GM18519 (cell line): ENCODE results near the gene NAPEPLD.
"Not testable (repeated sequence)": the region's sequence is repeated elsewhere in the genome, so short reads cannot be mapped to it uniquely, and the experiment has no call there.

Experiments
- ATAC-seq: cut with Tn5 transposase; IDR thresholded peaks from one replicate; pipeline ENCODE4 v1.9.1; 2021; ENCODE audit warnings: mild to moderate bottlenecking, moderate library complexity; ENCODE audit not compliant: unreplicated experiment, low FRiP score

NAPEPLD gene

GRCh38 chr7:103148994-103149807, at the start of gene NAPEPLD:
Gene NAPEPLD, minus strand, starts transcription at chr7:103149099. Its CDS starts 20,323 bp downstream, at chr7:103128776.
- ATAC-seq = peak; percentile 83

- not testable (repeated sequence) for ATAC-seq
Measured at GRCh38 chr7:103198079-103198478, 49.2 kb upstream of the NAPEPLD start.

GRCh38 chr7:103195364-103195763, 46.5 kb upstream of the NAPEPLD start:
- ATAC-seq = not testable (repeated sequence)

- ATAC-seq = not testable (repeated sequence)
Measured at GRCh38 chr7:103172415-103173146, 23.7 kb upstream of the NAPEPLD start.

DNA sequence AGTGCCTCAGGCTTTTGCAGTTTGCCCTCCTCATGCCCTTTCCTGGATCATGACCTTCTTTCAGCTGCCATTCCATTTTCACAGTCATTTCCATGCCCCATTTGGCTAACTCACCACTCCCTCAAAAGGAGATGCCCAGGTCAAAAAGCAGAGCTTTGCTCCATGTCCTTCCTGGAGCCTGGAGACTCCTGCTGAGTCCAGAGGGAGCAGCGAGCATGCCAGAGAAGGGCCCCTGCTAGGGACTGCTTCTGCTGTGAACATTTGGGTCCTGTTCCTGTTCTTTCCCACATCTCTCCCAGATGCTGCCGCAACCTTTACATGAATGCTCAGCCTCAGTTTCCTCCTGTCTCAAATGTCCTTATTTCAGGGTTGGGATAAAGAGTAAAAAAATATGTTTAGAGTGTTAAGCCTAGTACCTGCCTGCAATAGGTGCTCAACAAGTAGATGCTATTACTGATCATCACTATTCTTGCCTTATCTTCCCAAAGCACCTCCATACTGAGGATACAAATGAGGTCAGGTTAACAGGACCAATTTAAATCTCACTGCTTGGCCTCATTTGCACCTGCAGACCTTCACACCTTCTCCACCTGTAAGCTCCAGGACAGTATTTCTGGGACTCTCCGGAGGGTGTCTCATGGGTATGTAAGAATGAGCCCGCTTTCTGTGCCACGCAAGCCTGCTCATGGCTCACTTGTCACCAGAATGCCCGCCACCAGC, 23.0 kb upstream of the NAPEPLD start:
- ATAC-seq = not testable (repeated sequence)

DNA sequence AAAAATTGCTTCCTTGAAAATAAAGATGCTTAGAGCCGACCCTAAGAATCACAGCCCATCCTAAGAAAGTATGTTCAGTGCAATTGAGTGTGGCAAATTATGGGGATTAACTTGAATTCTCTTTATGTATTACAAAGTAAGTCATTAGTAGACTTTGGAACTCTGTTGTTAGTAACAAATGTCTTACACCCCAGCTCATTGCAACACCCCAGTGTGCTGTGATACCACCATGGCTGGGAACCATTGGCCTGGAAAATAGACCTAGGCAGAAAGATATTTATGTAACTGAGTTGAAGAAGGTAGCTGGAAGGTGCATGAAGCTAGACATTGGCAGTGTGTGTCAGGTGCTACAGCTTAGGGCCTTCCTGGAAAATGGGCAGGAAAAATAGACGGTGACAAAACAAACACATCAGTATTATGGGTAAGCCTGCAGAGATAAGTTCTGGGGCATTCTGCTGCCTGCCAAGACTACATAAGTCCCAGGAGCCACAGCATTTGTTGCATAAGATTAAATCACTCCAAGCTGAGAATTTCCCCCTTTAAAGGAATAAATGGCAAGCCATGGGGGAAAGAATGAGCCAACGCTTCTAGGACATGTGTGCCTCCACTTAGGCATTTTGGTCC, 18.1 kb upstream of the NAPEPLD start:
- not testable (repeated sequence) for ATAC-seq

GRCh38 chr7:103163087-103163825, 14.4 kb upstream of the NAPEPLD start:
- not testable (repeated sequence) for ATAC-seq

- ATAC-seq = not testable (repeated sequence)
Measured at GRCh38 chr7:103162641-103163040, 13.7 kb upstream of the NAPEPLD start.

- ATAC-seq = not testable (repeated sequence)
Measured at GRCh38 chr7:103161998-103162616, 13.2 kb upstream of the NAPEPLD start.

- not testable (repeated sequence) for ATAC-seq
Measured at GRCh38 chr7:103159072-103159471, 10.2 kb upstream of the NAPEPLD start.

DNA sequence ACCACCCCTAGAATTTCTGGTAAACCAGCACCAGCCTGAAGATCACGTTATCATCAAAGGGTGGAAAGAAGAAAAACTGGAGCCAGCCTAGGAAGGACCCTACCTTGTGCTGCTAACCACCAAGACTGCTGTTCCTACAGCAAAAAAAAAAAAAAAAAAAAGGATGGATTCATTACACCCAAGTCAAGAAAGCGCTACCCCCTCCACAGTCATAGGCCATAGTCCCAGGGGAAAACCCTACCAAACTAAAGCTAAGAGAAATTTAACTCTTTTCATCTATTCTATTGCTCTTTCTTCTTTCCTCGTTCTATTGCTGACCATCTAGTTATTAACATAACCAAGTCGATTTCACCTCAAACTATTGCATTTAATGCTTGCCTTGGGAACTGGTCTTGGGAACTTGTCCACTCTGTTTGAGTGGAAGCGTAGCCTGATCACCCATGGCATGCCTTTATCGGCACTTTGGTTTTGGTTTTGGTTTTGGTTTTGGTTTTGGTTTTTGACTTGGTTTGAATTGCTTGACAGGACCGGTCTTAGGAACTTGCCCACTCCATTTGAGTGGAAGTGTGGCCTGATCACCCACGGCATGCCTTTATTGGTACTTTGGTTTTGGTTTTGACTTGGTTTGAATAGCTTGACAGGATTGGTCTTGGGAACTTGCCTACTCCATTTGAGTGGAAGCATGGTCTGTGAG, 6.6 kb upstream of the NAPEPLD start:
- not testable (repeated sequence) for ATAC-seq

- no peak for ATAC-seq
Measured at GRCh38 chr7:103154042-103154441, 5.1 kb upstream of the NAPEPLD start.

DNA sequence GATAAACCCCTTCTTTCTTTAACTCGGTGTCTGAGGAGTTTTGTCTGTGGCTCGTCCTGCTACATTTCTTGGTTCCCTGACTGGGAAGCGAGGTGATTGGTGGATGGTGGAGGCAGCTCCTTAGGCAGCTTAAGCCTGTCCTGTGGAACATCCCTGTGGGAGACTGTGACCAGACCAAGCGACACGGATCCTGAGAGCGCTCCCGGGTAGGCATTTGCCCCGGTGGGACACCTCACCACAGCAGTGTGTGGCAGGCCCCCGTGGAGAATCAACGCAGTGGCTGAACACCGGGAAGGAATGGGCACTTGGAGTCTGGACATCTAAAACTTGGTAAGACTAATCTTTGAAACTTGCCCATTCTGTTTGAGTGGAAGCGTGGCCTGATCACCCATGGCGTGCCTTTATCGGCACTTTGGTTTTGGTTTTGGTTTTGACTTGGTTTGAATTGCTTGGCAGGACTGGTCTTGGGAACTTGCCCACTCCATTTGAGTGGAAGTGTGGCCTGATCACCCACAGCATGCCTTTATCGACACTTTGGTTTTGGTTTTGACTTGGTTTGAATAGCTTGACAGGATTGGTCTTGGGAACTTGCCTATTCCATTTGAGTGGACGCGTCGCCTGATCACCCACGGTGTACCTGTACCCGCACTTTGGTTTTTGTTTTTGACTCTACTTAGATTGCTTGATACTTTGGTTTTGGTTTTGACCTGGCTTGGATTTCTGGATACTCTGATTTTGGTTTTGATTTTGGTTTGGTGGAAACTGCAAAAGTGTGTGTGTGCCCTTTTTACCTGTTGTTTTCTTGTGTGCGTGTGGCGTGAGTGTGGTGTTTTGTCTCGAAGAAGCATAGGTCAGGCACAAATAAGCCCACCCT, 4.1 kb upstream of the NAPEPLD start:
- not testable (repeated sequence) for ATAC-seq

- not testable (repeated sequence) for ATAC-seq
Measured at GRCh38 chr7:103151993-103152676, 3.2 kb upstream of the NAPEPLD start.

GRCh38 chr7:103150192-103150591, 1.3 kb upstream of the NAPEPLD start:
- ATAC-seq = no peak

DNA sequence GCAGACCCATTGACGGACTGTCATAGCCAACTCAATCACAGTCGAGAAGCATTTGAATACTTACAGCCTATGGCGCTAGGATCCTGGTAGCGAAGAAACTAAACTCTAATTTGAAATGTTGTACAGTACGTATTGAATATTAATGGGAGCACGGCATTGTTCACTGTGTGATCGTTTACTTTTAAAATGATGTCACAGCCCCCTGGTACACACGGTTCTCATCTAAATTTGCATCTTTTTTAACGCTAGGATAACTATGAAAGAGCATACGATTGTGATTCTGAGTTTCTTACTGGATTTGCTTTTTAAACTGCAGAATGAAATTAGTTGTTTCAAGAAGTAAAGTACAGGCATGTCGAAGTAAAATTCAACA, 895 bp upstream of the NAPEPLD start:
- ATAC-seq = no peak
